GM18499 (cell line): ENCODE results near the gene TMEM222.
"Not testable (repeated sequence)": the region's sequence is repeated elsewhere in the genome, so short reads cannot be mapped to it uniquely, and the experiment has no call there.

Experiments used
- ATAC-seq: cut with Tn5 transposase; IDR thresholded peaks from one replicate; pipeline ENCODE4 v1.9.1; 2021; ENCODE audit warnings: moderate number of reproducible peaks; ENCODE audit not compliant: insufficient read depth, unreplicated experiment

TMEM222 gene, protein sequence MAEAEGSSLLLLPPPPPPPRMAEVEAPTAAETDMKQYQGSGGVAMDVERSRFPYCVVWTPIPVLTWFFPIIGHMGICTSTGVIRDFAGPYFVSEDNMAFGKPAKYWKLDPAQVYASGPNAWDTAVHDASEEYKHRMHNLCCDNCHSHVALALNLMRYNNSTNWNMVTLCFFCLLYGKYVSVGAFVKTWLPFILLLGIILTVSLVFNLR

DNA sequence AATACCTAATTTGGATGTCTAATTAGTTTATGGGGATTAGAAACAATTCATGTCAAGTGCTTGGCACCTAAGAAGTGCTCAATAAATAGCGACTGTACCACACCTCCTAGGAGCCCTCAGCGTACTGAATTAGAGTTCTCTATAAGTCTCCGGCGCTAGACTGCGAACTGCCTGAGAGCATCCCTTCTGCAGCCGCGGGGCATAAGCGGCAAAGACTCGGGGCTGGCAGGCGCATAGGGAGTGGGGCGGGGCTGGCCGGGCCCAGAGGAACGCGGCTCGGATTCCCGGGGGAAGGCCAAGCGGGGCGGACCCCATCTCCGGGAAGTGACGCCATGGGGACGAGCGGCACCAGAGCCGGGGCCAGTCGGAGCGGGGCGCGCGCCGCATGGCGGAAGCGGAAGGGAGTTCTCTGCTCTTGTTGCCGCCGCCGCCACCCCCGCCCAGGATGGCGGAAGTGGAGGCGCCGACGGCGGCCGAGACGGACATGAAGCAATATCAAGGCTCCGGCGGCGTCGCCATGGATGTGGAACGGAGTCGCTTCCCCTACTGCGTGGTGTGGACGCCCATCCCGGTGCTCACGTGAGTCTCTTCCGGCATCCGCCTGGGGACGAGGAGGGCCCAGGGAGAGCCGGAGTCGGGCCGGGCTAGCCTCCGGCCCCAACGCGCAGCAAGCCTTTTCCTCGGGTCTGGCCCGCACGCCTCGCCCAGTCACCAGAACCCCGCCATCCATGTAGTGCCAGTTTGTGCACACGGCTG is at the start of gene TMEM222:
Gene TMEM222, plus strand, starts transcription at position 351 of the 756 bp plus-strand sequence. Its CDS starts 35 bp downstream, at position 386.
- peak; percentile 65 for ATAC-seq

DNA sequence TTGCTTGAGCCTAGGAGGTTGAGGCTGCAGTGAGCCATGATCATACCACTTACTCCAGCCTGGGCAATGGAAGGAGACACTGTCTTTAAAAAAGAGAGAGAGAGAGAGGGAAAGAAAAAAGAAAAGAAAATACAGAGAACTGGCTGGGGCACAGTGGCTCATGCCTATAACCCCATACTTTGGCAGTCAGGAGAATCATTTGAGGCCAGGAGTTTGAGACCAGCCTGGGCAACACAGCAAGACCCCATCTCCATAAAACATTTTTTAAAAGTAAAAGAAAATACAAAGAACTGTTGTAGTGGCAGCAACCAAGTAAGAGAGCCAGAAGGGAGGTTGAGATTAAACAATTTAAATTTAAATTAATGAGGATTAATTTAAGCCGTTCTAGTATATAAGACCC is 47.8 kb upstream of the TMEM222 start:
- no peak for ATAC-seq

DNA sequence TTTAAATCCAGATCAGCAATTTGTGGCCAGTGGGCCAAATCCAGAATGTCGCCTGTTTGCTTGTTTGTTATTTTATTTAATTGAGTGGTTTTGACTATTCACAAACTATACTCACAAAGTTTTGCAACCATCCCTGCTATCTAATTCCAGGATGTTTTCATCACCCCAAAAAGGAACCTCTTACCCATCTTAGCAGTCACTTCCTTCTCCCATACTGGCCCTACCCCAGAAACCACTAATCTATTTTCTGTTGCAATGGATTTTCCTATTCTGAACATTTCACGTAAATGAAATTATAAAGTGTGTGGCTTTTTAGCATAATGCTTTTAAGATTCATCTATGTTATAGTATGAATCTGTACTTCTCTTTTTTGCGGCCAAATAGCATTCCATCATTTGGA is 46.3 kb upstream of the TMEM222 start:
- ATAC-seq, result no peak

DNA sequence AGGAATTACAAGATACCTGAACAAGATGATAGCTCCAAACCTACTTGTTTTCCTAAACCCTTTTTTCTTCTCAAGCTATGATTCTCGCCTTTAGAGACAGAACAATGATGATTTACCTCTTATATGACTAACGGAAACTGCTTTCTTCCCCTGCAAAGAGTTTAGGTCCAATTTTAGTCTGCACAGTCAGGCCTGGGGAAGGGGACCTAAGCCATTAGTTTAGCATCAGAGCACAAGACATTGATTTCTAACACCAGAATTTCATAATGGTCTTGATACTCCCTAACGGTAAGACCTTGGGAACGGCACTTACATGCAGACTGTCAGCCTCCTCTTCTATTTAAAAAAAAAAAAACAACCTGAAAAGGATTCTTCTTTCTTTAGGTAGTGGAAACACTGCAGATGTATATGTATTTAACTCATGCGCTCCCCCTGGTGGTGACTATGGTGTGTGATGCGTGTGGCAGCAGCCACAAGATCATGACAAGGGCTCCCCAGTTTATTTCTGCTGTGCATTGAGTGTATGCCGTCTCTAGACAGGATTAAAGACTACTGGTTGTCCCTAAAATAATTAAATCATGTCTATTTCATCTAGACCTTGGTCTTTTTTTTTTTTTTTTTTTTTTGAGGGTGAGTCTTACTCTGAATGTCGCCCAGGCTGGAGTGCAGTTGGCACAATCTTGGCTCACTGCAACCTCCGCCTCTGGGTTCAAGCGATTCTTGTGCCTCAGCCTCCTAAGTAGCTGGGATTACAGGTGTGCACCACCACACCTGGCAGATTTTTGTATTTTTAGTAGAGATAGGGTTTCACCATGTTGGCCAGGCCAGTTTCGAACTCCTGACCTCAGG is 37.3 kb upstream of the TMEM222 start:
- ATAC-seq, result no peak

DNA sequence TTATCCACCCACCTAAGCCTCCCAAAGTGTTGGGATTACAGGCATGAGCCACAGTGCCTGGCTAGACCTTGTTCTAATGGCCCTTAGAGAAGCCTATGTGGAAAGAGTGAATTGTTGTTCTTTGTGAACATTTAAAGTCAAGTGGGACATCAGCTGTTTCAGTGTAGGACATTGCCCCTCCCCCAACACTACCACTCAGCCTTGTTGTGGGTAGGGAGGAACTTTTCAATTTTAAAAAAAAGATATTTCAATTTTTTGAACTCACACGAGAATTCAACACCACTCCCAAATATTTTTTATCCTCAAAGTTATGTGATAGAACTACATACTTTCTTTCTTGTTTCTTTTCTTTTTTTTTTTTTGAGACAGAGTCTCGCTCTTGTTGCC is 36.7 kb upstream of the TMEM222 start:
- no peak for ATAC-seq

DNA sequence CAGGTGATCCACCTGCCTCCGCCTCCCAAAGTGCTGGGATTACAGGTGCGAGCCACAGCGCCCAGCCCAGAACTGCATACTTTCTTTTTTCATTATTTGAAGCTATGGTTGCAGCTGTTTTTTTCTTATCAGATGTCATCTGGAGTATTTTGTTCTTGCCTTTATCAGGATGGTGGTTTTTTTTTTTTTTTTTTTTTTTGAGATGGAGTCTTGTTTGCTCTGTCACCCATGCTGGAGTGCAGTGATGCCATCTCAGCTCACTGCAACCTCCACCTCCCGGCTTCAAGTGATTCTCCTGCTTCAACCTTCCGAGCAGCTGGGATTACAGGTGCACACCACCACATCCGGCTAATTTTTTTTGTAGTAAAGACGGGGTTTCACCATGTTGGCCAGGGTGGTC is 36.1 kb upstream of the TMEM222 start:
- not testable (repeated sequence) for ATAC-seq

DNA sequence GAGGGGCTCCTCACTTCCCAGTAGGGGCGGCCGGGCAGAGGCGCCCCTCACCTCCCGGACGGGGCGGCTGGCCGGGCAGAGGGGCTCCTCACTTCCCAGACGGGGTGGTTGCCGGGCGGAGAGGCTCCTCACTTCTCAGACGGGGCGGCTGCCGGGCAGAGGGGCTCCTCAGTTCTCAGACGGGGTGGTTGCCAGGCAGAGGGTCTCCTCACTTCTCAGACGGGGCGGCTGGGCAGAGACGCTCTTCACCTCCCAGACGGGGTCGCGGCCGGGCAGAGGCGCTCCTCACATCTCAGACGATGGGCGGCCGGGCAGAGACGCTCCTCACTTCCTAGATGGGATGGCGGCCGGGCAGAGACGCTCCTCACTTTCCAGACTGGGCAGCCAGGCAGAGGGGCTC is 32.8 kb upstream of the TMEM222 start:
- ATAC-seq, result not testable (repeated sequence)

DNA sequence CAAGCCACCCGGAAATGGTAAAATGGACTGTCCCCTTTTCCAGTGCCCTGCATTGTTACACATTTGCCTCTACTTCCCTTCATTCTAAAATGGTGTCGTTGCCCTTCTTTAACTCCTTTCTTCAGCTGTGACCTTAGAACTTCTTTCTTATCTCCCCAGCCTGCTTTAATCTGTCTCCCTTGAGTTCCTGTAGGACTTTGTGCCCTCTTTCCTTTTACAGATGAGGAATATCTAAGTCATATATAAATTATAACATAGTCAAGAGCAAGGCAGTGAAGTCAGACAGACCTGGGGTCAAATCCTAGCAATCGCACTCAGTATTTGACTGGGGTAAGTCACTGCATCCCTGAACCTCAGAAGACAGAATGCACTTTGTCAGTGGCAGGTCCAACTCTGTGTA is 31.4 kb upstream of the TMEM222 start:
- ATAC-seq, result no peak

DNA sequence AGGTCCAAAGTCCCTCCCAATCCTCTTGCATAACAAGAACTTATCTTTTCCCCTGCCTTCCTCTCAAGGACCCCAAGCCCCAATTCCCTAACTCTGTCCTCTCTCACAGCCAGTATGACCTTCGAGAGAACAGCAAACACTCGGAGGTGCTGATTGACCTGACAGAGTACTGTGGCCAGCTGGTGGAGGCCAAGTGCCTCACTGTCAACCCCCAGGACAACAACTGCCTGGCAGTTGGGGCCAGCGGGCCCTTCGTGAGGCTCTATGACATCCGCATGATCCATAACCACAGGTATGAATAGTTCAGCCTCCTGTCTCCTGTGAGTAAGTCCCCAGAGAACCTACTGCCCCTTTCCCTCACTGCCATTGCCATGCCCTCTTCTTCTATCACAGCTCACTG is 29.9 kb upstream of the TMEM222 start:
- ATAC-seq, result no peak

DNA sequence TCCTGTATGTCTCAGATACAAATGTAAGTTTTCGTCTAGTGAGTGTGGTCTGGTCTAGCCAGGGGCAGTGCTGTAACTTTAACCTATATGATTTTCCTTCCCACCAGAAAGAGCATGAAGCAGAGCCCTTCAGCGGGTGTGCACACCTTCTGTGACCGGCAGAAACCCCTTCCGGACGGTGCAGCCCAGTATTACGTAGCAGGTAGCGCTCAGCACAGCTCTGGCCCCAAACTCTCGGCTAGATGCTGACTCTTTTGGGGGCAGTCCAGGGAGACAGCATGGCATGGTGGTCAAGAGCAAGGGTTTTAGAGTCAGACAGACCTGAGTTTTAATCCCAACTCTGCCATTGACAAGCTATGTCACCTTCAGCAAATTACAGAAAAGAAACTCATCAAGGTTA is 28.0 kb upstream of the TMEM222 start:
- no peak for ATAC-seq

DNA sequence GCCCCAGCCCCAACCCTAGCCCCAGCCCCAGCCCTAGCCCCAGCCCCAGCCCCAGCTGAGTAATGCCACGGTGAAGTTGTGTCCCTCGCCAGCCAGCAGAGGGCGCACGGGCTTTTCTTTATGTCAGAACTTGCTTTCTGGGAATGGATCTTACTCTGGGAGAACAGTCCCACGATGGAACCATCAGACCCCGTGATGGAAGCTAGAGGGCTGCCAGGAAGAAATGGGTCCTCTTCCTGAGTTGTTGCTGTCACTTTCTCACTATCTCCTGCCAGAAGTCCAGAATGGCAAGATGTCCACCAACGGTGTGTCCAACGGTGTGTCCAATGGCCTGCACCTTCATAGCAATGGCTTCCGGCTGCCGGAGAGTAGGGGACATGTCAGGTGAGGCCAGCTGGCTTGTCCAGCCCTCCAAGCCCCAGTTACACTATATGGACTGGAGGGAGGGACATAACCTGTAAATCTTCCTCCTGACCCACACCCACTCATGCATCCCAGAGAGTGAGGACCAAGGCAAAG is 25.1 kb upstream of the TMEM222 start:
- no peak for ATAC-seq

DNA sequence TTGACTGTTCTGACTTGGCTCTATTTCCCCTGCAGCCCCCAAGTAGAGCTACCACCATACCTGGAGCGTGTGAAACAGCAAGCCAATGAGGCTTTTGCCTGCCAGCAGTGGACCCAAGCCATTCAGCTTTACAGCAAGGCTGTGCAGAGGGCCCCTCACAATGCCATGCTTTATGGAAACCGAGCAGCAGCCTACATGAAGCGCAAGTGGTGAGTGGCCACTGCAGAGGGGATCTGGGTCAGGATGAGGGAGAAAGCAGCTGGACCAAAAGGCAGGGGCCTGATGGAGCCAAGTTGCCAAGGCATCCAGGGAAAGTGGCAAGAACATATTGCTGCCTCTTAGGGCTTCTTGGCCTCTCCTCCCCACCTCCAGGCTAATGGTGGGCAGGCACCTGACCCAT is 24.1 kb upstream of the TMEM222 start:
- ATAC-seq, result no peak

DNA sequence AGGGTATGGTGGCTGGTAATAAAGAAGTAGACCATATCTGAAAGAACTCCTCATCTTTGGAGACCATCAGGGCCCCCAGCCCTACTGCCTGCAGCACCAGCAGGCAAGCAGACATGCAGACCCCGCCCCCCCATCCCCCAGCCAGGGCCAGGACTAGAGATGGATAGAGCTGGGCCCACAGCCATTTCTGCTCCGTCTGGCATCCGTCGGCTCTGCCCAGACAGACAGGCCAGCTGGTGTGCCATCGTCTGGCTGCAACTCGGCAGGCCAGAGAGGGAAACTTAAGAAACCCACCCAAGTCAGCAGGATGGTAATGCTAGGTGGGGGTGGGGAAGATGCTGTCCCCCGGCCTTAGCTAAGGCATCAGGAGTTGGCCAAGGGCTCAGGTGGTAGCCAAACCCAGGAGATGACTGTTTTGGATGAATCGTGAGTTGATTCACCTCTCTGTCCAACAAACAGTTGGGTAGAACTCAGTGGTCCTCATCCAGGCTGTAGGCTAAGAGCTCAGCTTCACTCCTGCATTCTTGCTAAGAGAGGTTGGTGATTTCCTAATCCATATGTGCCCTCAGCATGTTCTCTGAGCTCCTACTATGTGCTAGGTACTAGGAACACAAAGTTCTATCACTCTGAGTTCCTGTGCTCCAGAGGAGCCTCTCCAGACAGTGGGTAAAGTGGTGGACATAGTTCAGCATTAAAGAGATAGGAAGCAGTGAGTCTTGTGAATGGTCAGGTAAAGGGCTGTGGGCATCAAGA is 23.2 kb upstream of the TMEM222 start:
- ATAC-seq, result no peak

DNA sequence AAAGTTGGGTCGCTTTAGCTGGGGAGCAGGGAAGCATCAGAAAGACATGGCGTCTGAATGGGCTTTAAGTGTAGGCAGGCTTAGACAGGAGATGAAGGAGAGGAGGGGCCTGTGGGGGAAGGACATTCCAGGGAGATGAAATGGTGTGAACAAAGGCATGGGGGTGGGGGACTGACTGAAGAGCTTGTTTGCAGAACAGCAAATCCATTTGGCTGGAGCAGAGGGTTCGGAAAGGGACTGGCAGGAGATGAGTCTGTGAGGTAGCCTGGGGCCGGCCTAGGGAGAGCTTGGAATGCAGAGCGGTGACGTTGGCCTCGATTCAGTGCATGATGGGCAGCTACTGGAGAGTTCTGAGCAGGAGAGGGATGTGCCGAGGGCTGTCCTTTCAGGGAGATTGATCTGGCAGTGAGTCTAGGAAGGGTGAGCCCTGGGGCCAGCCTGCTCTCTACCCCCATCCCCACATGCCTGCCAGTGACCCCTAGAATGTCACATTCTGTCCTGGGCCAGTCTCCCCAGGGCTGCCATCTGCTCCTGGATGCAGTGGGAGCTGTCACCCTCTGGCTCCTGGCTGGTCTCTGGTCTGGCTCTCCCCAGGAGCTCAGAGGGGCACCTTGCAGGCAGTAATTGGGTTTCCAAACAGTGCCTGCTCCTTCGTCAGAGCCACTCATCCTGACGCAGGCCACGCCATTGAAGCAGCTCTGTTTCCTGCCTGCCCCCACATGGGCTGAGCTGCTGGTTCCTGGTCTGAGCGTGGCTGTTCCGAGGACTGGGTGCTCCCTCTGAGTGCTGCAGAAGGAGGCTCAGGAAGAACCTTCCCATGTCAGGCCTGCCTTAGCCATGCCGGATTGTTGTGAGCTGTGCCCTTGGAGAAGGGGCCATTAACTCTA is 22.3 kb upstream of the TMEM222 start:
- no peak for ATAC-seq

DNA sequence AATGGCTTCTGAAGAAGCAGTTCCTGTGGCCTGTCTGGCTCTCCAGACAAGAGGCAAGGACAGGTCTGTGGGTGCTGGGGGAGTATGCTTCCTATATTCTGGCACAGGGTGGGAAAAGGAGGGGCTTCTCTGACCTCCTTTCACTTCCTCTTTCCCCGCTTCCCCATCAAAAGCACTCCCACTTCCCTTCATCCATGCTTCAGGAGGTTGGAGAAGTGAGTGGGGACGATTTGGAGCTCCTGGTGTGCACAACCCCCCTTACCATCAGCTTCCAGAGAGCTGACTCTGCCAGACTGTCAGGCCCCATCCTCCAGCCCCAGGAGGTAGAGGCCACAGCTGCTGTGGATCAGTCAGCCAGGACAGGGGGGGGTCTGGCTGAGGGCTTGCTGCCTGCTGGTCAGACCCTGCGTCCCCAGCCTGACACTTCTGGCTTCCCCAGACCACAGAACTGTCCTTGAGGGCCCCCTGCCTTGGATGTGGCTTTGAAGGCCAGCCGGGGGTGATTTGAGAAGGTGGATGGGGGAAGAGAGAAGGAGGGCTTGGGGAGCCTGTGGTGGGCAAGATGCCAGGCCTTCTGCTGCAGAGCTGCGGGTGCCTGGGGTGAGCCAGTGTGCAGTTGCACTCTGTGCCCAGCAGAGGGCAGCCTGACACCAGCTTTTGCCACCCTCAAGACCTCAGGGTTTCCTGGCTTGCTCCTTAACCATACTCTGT is 21.5 kb upstream of the TMEM222 start:
- ATAC-seq, result no peak

DNA sequence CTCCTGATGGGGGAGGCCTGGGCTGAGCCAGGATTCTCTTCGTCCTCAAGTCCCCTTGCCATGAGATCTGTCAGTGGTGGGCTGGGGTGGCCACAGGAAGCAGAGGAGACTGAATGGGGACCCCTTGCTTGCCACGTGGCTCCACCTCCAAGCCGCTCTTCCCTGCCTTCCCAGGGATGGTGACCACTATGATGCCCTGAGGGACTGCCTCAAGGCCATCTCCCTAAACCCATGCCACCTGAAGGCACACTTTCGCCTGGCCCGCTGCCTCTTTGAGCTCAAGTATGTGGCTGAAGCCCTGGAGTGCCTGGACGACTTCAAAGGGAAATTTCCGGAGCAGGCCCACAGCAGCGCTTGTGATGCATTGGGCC is 20.9 kb upstream of the TMEM222 start:
- no peak for ATAC-seq

DNA sequence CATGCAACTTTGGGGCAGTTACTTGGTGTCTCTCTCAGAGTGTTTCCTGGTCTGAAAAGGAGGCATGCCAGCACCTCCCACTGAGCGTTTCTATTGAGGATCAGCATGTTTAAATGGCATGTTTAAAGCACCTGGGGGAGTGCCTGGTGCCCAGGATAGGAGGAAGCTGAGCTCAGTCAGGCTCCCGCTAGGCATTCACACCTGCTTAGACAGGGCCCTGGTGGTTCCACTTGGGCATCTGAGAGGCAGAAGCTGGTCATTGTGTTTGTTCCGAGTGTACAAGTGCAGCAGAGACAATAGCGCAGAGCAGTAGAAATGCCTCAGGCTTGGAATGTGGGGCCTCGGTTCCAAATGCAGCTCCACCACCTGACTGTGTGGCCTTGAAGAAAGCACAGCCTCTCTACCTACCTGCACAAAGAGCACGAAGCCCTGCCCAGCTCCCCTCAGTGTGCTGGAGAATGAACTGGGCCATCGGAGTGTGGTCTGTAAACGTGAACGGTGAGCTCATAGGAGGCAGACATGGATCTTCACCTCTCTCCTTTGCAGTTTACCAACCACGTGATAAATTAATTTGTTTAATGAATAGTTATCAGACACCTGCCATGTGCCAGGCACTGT is 20.3 kb upstream of the TMEM222 start:
- ATAC-seq, result no peak

DNA sequence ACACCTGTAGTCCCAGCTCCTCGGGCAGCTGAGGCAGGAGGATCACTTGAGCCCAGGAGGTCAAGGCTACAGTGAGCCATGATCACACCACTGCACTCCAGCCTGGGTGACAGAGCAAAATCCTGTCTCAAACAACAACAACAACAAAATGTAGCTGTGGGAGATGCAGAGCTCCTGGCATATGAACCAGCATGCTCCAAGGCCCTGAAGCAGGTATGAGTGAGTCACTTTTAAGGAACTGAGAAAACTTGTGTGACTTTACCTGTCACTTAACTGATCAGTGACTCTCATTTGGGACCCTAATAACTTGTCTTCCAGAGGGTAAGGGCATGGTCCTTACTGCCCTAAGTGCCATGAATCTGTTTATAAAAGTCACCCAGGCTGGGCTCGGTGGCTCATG is 19.4 kb upstream of the TMEM222 start:
- no peak for ATAC-seq
